HG02973 (cell line): ENCODE results near the gene TMEM121.

Experiments
- ATAC-seq: cut with Tn5 transposase; IDR thresholded peaks from one replicate; pipeline ENCODE4 v1.9.1; 2021; ENCODE audit warnings: moderate library complexity; ENCODE audit not compliant: unreplicated experiment

The TMEM121 gene

DNA sequence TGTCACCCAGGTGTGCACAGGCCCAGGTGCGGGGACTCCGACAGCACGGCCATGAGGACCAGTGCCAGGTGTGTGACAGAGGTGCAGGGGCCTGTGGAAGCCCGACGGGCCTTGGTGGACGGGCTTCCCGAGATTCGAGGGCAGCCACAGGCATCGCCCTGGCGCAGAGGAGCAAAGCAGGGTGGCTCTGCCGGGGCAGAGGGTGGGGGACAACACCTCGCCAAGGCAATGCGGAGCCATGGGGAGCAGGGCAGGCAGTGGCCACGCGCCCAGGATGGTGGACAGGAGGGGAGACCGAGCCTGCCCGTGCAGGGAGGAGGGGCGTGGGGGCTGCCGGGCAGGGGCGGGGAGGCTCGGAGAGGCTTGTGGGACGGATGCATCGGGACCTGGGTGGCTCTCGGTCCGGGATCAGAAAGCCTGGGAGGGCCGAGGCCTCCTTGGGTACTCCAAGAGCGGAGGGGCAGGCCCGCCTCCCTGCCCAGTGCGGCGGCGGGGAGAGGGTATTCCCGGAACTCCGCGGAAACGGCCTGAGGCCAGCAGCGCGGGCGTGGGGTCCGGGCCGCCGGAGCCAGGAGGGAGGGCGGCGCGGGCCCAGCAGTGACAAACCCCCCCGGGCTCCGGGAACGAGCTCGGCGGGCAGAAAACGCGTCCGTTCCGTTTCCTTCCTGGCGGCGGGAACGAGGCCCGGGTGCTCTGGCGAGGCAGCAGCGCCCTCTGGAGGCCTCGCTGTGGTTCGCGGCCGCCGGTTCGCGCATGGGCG, 1.6 kb downstream of the TMEM121 start:
- ATAC-seq, result no peak

DNA sequence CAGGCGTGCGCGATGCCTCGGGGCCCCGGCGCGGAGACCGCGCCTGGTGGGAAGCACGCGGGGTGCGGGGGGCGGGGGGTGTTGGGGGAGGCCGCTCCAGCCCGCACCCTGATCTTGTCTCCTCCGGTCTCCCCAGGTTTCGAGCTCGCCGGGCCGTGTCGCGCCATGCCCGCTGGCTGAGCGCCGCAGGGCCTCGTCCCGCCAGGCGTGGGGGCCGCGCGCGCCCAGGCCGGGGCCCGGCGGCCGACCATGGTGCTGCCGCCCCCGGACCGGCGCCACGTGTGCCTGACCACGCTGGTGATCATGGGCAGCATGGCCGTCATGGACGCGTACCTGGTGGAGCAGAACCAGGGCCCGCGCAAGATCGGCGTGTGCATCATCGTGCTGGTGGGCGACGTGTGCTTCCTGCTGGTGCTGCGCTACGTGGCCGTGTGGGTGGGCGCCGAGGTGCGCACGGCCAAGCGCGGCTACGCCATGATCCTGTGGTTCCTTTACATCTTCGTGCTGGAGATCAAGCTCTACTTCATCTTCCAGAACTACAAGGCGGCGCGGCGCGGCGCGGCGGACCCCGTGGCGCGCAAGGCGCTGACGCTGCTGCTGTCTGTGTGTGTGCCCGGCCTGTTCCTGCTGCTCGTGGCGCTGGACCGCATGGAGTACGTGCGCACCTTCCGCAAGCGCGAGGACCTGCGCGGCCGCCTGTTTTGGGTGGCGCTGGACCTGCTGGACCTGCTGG, 2.4 kb downstream of the TMEM121 start:
- ATAC-seq, result no peak

DNA sequence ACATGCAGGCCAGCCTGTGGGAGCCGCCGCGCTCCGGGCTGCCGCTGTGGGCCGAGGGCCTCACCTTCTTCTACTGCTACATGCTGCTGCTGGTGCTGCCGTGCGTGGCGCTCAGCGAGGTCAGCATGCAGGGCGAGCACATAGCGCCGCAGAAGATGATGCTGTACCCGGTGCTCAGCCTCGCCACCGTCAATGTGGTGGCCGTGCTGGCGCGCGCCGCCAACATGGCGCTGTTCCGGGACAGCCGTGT, 2.9 kb downstream of the TMEM121 start:
- no peak for ATAC-seq

DNA sequence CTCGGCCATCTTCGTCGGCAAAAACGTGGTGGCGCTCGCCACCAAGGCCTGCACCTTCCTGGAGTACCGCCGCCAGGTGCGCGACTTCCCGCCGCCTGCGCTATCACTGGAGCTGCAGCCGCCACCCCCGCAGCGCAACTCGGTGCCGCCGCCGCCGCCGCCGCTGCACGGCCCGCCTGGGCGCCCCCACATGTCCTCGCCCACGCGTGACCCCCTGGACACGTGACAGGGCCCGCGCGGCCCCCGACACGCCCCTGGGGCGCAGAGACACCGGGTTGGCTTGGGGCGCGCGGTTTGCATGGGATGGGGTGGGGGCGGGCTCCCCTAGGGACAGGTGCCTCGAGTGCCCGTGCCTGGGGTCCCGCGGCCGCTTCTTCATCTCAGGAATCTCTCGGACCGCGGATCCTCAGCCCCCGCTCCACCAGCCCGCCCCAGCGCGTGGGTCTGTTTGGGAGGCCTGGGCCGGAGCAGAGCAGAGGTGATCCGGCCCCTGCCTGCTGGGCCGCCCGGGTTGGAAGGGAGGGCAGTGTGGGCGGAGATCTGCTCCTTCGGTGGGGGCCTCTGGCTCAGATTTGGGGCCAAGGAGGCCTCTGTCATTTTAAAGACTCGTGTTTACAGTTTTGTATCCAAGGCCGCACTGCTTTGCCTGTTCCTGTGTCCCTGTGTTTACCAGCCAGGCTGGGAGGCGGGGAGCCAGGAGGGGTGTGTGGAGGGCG, 3.3 kb downstream of the TMEM121 start:
- ATAC-seq, result no peak

DNA sequence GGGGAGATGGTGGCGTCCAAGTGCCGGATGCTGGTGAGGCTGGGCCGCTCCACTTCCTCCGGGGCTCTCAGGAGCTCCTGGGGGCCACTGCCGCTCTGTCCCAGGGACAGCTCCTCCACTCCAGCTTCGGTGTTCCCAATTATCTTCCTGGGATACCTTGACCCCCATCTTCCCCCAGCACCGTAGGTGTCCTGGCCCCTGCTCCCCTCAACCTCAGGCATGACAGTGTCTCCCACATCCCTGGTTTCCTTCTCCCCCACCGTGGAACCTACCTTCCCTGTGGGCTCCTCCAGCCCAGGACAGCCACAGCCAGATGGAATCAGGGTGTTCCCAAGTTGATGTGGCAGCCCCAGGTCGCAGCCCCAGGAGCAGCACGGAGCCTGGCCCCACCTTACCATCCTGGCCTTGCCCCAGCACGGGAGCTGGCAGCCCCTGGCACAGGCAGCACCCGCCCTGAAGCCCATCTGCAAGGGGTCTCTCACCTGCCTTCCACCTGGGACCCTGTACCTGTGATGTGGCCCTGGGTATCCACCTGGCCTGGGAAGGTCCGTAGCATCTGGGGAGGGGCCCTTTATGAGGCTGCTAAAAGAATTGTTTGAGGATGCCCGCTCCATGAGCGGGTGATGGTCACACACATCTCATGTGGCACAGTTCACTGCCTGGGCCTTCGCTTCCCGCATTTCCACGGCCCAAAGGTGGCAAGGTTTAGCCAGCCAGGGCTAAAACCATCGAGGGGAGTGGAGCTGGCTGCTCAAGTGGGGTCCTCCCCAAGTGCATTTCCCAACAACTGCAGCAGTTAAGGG, 4.1 kb downstream of the TMEM121 start:
- no peak for ATAC-seq

DNA sequence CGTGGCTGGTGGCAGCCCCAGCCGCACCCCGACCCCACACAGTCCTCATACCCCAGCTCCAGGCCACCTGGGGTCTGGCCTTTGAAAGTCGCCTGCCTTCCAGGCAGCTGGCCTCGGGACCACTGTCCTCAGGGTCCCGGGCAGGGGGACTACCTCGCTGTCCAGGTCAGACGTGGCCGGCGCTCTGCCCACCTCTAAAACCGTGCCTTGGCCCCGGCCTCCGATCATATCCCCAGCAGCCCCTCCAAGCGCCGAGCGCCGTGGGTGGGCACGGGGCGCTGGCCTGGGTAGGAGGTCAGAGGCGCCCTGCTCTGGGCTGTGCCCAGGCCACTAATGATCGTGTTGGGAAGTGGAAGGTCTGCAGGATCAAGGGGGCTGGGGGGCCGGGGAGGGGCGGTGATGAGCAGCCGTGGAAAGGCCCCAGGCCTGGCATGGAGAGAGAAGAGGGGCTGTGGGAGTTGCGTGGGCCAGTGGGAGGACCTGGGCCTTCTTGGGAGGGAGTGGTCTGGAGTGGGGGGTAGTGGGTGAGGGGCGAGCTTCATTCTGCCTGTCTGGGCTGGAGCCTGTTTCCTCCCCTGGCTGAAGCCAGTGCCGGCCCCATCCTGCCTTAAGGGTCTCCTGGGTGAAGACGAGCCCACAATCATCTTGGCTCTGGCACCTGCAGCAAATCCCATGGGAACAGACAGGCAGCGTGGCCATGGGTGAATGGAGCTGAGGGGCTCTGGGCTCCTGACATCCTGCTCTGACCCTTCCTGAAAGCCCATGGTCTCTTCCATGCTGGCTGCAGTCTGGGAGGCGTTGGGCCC, 4.9 kb downstream of the TMEM121 start:
- no peak for ATAC-seq

DNA sequence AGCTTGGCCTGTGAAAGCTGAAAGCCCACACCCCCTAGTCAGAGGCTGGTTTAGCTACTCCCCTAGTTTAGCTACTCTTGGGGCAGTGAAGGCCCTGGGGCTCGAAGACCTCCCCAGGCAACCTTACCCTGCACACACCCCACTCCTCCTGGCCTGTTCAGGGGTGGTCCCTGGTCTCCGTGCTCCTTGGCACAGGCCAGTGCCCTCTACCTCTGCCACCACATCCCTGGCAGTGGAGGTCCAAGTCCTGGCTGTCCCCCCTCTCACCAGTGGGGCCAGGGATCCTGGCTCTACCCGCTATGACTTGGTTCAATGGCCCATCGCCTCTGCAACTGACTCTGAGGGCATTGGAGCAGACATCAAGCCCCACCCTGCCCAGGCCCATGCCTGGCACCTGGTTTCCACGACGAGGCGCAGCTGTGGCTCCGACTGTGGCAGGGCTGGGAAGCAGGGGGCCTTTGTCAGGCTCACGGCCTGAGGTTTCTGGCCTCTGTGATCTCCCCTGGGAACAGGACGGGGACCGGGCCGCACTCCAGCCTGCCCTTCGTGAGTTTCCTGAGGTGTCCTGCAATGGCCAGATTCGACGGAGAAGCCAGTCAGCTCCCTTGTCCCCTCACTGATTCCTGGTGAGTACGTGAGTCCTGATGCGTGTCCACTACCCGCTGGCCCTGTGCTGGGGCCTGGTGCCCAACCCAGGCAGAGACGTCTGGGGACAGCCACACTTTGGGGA, 5.7 kb downstream of the TMEM121 start:
- no peak for ATAC-seq

DNA sequence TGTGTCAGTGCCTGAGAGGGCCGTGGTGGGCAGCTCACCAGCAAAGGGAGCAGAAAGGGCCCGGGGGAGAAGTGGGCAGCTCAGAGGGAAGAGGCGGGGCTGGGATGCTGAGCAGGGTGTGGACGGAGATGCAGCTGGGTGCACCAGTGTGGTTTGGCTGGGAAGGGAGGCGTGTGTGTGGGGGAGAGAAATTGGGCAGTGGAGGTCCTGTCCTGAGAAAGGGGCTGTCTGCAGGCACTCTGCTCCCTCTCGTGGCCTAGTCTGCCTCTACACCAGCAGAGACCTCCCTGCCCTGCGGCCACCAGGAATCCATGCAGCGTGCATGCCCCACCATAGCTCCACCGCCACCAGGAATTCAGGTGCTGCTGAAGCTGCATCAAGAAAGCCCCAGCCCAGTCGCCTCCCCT, 6.4 kb downstream of the TMEM121 start:
- ATAC-seq, result no peak

DNA sequence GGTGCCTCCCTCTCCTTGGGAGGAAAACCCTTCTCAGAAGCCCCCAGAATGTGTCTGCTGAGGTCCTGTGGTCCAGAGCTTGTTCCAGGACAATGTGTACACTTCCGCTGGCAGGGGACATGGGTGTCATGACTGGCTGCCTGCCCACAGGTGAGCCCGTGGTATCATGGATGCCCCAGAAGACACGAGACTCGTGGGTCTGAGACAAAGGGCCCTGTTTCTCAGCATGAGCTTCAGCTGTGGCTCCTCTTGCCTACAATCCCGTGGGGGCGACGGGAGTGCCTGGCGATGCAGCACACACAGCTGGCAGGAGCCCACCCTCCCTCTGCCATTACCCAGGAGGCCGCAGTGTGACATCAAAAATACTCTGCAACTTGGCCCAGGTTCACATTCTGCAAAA, 7.0 kb downstream of the TMEM121 start:
- ATAC-seq, result no peak

DNA sequence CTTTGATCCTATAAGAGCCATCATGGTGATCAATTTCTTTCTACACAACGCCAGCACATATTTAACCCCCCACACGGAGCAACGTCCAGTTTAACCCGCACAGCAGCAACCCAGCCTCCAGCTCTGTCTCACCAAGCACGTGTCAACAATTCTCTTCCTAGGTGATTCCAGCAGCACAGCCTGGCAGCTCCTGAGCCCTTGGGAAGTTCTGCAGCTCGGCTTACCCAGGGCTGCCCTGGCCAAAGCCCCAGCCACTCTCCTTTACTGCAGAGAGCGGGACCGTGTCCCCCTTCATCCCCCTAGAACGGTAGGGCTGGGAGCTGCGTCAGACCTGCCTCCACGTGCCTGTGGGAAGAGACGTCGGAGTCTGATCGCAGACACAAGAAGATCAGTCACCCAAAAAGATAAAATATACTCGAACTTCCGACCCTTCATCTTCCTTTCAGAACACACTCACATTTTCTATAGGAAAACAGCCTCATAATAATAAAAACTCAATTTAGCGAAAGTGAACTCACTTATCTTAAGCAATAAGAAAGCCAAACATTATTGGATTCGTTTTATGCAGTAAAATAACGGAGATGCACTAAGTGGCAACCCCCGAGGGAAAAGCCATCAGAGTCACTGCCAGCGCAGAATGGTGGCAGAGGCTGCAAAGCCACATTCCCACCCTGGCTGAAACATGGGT, 7.6 kb downstream of the TMEM121 start:
- ATAC-seq, result no peak

DNA sequence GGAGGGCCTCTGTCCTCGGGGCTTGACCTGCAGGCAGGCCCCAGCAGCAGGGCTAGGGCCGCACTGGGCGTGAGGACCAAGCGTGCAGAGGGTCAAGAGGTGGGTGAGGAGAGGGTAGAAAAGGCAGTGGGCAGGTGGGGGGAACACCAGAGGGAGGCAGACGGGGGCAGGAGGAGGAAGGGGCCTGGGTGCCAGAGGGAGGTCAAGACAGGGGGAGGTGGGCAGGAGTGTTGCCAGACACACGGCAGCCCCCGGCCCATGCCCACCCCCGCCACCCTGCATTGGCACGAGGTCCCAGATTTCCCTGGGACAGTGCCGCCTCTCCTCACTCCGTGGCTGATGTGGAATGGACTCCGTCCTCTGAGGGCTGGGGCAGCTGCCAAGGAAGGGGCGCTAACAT, 8.2 kb downstream of the TMEM121 start:
- ATAC-seq, result no peak

DNA sequence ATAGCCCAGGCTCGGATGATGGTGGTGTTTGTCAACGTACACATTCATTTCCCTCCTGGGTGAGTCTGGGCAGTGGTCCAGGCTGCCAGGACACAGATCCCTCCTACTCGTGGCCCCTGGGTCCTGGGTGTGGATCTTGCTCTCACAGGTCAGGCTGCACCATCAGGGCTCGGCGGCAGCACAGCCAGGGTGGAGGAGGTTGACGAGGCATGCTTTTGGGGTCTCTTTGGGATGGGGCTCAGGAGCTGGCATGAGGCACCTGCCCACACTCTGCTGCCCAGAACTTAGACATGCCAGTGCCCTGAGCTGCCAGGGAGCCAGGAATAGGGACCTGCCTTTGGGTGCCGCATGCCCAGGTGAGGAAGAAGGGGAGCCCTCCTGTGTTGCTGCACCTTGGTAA, 9.7 kb downstream of the TMEM121 start:
- no peak for ATAC-seq

DNA sequence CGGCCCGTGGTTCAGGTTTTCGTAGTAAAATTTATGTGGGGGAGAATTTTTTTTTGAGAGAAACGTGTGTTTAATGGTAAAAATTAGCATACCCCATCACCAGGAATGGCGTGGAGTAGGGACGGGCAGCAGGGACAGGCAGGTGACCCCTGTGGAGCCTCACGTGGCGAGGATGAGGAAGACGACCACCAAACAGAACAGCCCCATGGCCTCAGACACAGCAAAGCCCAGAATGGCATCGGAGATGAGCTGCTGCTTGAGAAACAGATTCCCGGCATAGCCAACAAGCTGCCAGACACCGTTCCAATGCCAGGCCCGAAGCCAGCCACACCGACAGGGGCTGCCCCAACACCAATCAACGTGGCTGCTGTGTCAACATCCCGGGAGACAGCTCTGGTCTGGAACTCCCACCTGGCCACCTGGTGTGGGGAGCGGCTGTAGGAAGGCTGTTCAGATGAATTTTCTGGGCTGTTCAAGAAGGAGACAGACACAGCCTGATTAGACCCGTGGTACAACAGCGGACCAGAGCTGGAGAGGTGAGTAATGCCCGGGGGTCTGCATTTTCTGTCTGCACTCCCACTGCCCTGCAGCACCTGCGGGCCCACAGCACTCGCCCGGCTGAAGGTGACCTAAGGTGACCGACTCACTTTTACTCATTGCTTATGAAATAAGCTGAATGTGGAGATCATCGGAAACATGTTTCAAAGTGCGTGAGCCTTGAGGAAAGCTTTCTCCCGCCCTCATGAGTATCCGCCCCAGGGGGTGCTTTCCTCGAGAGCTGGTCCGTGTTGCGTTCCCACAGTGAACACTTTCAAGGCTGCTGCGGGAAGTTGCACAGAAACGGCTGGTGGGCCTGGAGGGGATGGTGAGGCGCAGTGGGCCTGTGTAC, 10.6 kb downstream of the TMEM121 start:
- ATAC-seq, result no peak

DNA sequence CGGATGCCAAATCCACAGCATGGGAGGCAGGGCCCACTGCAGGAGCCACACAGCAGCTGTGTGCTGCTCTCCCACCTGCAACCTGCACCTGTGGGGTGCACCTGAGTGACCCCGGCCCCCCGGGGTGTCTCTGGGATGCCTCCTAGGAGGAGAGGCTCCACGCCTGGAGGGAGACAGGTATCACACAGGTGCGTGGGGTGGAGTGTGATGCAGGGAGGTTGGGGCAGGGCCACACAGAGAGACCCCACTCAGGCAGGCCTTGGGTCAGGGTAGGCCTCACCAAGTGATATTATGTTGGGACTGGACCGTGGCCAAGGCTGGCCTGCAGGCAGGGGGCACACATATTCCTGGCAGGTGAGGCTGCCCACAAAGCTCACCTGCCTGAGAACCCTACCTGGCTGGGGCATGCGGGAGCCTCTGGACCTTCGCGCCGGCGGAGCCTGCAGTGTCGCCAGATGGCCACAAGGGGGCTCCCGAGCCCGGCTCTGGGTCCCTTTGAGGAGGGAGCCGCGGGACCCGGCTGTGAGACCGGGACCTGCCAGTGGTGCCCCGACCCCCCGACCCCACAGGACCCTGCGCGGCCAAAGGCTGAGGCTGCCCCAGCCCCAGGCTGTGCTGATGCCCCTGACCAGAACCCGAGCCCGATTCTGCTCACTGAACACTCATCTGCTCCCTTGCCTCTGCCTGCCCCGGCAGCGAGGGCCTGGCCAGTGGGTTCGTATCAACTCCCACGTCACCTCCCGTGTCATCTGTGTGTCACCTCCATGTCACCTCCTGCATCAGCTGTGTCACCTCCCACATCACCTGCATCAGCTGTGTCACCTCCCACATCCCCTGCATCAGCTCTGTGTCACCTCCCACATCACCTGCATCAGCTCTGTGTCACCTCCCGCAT, 11.4 kb downstream of the TMEM121 start:
- ATAC-seq, result no peak

DNA sequence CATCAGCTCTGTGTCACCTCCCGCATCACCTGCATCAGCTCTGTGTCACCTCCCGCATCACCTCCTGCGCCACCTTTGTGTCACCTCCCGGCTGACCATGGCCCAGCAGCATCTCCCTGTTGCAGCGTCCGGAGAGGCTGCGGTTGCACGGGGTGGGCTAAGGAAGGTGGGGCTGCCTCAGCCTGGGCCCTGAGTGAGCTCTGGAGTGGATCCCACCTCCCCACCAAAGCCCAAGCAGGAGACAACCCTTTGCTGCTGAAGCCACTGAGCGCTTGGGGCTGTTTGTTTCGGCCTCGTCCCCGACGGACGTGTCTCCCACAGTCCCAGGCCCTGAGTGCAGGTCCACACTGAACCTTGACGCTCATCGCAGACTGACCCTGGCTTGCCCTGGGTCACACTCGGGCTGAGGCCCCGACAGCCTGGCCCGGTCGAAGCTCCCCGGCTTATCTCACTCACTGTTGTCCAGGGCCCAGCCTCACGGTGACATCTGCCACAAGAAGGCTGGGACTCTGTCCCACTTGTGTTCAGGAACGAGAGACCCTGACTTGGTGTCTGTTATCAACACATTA, 12.2 kb downstream of the TMEM121 start:
- no peak for ATAC-seq

DNA sequence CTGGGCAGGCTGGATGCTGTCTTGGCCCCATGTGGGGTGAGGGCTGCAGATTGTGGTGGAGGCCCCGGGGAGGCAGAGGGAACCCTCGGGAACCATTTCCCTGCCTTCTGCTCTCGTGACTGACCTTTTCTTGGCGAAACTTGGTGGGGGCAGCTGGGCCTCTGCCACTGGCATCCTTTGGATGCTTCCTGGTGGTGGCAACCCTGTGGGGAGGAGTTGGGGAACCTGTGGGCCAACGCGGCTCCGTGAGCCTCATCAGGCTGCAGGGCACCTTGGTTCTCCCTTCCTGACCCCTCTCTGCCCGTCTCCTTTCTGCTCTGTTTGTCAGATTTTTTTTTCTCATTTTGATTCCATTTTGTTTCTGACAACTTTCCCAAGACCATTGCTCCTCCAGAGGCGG, 14.4 kb downstream of the TMEM121 start:
- ATAC-seq, result no peak
